GM12875 (cell line): ENCODE measurements around the gene PDE6D.

Experiments
- H3K4me3 ChIP-seq: one replicate; pipeline ENCODE4 v1.5.1; 2011; ENCODE audit warnings: low read depth, low read length, control low read depth
- TF ChIP-seq, protein P1 (sequence below): IDR thresholded peaks from 2 replicates; pipeline ENCODE4 v1.5.1; 2011; ENCODE audit warnings: low read depth, mild to moderate bottlenecking, control low read depth, inconsistent platforms, low read length, moderate library complexity, borderline replicate concordance; ENCODE audit not compliant: insufficient read depth

PDE6D gene

DNA sequence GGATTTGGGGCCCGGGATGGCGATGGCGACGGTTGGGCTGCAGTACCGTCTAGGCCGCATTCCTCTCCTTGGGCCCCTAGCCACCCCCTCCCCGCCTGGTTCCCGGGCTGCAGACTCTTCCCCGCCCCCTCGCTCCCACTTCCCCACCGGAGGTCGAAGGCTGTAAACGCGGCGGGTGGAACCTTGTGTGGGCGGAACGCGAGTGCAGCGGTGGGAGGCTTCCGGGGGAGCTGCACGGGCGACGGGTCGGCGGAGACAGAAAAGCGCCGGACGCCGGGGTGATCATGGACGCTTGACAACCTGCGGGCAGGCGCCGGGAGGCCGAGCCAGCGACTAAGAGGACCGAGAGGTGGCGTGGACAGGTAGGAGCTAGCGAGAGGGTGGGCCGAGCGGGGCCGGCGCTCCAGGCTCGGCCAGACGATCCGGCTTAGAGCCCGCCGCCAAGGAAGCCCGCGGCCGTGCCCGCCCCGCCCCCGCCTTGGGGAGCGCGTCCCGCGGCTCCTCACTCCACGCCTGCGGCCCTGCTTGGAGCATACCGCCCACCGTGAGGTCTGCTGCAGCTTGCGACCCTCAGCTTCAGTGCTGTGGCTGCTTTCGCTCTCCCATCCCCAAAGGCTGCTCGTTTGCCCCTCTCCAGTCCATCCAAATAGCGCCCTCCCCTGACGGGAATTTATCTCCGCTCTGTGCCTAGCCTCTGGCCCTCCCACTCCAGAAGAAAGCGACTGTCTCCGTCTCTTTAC lies 5.3 kb upstream of the PDE6D start, which contains the start of gene COPS7B:
COPS7B (plus strand) TSS at position 269 of the 740 bp plus-strand sequence. CDS start 2,126 bp downstream, outside the sequence.
- peak within 1 kb of the TSS; percentile 85 for H3K4me3 ChIP-seq
- TF ChIP-seq, protein P1, sequence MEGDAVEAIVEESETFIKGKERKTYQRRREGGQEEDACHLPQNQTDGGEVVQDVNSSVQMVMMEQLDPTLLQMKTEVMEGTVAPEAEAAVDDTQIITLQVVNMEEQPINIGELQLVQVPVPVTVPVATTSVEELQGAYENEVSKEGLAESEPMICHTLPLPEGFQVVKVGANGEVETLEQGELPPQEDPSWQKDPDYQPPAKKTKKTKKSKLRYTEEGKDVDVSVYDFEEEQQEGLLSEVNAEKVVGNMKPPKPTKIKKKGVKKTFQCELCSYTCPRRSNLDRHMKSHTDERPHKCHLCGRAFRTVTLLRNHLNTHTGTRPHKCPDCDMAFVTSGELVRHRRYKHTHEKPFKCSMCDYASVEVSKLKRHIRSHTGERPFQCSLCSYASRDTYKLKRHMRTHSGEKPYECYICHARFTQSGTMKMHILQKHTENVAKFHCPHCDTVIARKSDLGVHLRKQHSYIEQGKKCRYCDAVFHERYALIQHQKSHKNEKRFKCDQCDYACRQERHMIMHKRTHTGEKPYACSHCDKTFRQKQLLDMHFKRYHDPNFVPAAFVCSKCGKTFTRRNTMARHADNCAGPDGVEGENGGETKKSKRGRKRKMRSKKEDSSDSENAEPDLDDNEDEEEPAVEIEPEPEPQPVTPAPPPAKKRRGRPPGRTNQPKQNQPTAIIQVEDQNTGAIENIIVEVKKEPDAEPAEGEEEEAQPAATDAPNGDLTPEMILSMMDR, result peak; percentile 55

DNA sequence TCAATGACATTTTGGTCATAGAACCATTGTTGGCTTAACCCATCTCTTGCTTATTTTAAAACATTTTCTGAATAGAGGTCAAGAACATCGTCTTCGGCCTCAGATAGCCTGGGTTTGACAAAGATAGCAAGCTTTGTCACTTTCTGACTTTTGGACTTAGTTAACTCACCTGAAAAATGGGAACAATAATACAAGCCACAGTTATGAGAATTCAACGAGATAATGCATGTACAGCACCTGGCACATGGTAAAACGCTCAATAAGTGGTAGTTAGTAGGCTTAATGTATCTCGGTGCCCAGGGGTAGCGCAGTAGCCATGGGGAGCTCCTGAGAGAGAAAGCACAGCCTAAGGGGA lies 4.7 kb upstream of the PDE6D start:
- peak overlapping the region; percentile 85 for H3K4me3 ChIP-seq
- TF ChIP-seq, protein P1, result no peak

DNA sequence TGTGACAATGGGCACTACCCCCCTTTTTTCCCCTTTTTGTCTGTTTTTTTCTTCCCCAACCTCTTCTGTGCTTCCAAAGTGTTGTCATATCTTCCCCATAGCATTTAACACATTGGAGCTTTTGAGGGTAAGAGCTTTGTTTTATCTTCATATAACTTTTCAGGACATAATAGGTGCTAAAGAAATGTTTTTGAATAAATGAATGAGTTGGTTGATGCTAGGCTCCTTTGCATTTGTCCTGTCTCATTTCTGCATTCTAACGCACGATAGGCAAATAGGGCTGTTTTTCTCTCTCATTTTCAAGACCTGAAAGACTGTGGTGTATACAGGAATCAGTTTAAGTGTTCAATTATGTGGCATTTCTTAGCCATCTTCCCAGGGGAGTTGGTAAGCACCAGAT lies 4.3 kb upstream of the PDE6D start:
- TF ChIP-seq, protein P1, result no peak
- no peak overlapping the region for H3K4me3 ChIP-seq

DNA sequence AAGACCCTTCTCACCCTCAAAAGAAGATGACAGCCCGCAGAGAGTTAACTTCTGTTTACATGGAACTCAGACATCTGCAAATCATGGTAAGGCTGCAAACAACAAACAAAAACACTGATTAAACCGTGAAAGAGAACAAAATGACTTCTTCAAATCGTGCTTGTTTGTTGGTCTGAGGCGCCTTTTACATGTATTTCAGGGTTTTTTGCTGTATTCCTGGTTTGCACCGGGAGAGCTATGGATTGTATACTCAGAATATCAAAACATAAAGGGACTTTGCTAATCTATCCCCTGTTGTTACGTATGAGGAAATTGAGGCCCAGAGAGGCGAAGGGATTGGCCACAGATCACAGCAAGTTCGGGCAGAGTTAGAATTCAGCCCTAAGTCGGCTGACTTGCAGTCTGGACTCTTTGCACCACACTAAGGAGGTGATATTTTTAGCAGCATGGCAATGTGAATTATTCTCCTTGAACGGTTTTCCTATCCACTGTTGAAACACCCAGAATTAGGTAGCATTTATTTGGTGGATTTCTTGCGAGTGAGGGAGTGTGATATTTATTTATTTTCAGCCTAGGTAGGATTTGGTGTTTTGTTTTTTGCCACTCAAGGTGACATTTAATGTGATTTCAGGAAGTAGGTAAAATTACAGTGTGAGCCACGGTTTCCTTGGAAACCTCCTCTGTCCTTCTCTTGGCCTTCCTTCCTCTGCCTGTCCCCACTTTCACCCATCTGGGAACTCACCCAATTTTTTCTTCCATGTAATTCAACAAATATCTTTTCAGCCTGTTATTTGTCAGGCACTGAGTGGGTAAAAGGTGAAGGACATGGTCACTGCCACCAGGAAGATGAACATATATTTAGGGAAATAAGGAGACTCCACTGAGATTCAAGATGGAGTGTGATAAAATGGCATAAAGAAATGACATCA lies 980 bp upstream of the PDE6D start:
- TF ChIP-seq, protein P1, result no peak
- H3K4me3 ChIP-seq, result peak overlapping the region; percentile 78

DNA sequence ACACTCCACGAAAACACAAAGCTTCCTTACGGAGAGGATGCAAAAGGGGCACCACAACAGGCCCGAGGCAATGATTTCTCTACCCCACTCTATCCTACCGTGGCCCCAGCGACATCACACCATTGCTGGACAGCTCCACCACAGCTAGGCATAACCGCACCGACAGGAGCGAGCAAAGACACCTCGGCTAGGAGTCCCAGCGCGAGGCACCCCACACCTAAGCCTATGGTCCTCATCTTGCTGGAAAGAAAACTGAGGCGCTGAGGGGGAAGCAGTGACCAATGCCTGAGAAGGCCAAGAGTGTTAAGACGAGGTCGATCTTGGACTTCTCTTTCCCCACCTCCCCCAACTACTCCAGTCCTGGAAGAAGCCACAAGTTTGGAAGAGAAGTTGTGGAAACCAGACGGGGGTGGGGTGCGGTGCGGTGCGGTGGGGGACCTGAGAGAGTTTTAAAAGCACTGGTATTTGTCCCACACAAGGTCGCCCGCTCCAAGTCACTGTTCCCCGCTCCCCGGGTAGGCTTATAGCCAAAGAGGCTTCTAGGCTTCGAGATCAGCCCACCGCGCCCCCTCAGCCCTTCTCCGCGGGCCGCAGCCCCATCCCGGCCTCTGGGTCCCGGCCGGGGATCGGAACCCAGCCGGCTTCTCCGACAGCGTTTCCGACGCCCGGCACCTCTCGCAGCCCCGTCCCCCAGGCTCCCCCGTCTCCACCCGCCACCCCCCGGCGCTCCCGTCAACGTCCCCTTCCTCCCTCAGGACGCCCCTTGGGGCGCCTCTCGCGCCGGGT lies 766 bp downstream of the PDE6D start:
- TF ChIP-seq, protein P1, result no peak
- H3K4me3 ChIP-seq, result peak overlapping the region; percentile 78

DNA sequence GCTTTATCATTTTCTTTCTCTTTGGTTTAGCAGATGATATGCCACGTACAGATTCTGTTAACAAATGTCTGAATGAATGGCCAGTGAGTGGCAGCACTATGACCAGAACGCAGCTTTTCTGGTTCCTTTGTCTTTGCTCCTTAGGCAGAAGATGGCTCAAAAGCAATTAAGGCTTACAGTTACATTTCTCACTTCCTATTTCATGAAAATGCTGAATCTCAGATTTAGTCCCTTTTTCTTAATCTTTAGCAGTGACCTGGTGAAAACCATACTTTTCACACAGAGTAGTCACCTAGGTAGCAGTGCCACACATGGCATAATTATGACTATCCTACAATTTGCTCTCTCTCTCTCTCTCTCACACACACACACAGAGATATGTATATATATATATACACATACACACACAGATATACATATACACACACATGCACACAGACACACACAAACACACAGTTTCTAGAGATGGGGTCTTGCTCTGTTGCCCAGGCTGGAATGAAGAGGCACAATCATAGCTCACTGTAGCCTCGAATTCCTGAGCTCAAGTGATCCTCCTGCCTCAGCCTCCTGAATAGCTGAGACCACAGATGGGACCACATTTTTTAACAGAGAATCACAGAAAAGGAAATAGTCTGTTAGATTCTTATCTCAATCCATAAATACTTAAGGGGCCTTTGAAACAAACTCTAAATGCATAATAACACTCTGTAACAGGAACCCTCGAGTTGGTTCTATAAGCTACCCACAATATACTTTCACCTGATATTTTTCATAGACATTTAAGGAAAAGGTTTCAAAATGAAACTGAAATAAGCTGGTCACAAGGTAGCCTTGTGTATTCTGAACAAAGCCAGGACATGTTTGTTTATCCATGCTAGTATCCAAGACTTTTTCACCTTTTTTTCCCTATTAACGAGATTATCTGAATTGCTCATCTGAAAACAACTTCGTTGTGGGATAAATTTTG lies 11.6 kb downstream of the PDE6D start:
- no peak overlapping the region for H3K4me3 ChIP-seq
- TF ChIP-seq, protein P1, result no peak
